C4-2B (cell line): ENCODE data around the gene SALL1.

Experiments
- H3K27ac ChIP-seq: fragments of 450-650 bp; 2 replicates; pipeline ENCODE4 v1.5.1; 2017
- ZFX ChIP-seq: fragments of 450-650 bp; IDR thresholded peaks from 2 replicates; pipeline ENCODE4 v1.6.1; 2017
- TF ChIP-seq, protein P1 (sequence below): fragments of 450-650 bp; conservative IDR thresholded peaks from 2 replicates; pipeline ENCODE4 v1.5.1; 2017; ENCODE audit warnings: mild to moderate bottlenecking

The SALL1 gene

GRCh38 chr16:51164574-51164973 lies 13.5 kb upstream of the SALL1 start:
- H3K27ac ChIP-seq: no peak overlapping the region
- no peak for TF ChIP-seq ZFX
- TF ChIP-seq, protein P1, sequence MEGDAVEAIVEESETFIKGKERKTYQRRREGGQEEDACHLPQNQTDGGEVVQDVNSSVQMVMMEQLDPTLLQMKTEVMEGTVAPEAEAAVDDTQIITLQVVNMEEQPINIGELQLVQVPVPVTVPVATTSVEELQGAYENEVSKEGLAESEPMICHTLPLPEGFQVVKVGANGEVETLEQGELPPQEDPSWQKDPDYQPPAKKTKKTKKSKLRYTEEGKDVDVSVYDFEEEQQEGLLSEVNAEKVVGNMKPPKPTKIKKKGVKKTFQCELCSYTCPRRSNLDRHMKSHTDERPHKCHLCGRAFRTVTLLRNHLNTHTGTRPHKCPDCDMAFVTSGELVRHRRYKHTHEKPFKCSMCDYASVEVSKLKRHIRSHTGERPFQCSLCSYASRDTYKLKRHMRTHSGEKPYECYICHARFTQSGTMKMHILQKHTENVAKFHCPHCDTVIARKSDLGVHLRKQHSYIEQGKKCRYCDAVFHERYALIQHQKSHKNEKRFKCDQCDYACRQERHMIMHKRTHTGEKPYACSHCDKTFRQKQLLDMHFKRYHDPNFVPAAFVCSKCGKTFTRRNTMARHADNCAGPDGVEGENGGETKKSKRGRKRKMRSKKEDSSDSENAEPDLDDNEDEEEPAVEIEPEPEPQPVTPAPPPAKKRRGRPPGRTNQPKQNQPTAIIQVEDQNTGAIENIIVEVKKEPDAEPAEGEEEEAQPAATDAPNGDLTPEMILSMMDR: no peak

GRCh38 chr16:51163894-51164566 lies 13.0 kb upstream of the SALL1 start:
- no peak overlapping the region for H3K27ac ChIP-seq
- TF ChIP-seq ZFX: no peak
- TF ChIP-seq, protein P1: no peak

DNA sequence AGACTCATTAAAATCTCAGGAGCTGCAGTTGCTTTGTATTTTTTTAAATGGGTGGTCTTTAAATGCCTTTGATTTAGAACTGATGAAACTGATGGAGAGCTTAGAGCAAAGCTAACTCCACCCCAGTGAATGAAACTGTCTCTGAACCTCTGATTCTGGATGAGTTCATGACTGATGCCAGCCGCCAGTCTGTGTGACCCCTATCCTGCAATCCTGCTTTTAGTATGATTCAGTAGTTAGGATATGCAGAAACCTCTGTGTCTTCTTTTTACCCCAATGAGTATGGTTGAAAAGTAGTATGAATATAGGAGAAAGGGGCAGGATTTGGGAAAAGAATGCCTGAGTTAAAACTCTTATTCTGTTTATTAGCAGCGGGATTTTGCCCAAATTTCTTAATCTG lies 12.3 kb upstream of the SALL1 start:
- H3K27ac ChIP-seq: no peak overlapping the region
- no peak for TF ChIP-seq ZFX
- TF ChIP-seq, protein P1: no peak

DNA sequence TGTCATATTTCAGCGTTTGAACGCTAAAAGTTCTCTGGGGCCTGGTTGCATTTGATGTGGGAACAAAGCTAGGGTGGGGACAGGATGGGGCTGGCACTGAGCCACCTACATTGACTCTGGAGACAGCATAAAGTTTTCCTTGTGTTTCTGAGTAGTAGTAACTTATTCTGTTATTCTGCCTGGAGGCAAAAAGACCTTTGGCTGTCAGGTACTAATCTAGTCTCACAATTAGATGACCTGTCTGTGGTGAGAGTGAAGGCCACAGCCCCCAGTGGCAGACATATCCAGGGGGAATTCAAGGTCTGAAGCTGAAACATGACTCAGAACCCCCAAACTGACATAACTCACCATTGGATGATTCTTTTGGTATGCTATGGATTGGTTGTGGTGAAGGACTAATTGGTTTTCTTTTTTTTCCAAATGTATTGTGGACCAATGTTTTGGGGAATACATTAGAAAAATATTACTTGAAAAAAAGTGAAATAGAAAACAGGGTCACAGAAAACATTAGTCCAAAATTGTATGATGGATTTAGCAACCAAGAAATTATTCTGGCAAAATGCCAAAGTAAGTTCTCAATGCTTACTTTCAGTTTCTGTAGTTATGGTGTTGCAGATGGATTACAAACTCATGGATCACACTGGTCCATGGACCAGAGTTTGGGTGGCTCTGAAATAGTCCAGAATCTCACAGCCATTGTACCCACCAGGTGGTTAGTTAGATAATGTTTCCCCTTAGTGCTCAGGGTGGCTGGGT lies 10.5 kb upstream of the SALL1 start:
- TF ChIP-seq ZFX: no peak
- TF ChIP-seq, protein P1: no peak
- no peak overlapping the region for H3K27ac ChIP-seq

- no peak overlapping the region for H3K27ac ChIP-seq
- TF ChIP-seq, protein P1: no peak
- TF ChIP-seq ZFX: no peak
These were observed 8.8 kb upstream of the SALL1 start for GRCh38 chr16:51159865-51160264.

DNA sequence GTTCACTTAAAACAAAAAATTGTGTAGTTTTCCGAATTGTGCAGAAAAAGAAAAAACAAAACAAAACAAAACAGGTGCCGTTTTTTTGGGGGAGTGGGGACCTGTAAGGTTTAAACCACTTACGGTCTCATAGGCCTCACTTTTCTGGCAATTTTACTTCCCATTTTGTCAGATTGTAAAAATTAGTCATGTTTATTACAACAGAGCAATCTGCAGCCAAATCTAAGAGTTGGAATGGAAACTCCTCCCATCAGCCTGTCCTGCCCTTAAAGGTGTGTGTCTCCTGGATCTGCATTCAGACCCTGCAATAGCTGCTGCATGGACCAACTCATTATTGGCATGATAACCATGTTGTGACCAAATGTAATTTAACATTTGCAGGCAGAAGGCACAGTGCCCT lies 8.2 kb upstream of the SALL1 start:
- no peak for TF ChIP-seq ZFX
- TF ChIP-seq, protein P1: no peak
- H3K27ac ChIP-seq: no peak overlapping the region

GRCh38 chr16:51157698-51158097 lies 6.6 kb upstream of the SALL1 start:
- TF ChIP-seq ZFX: no peak
- TF ChIP-seq, protein P1: no peak
- H3K27ac ChIP-seq: no peak overlapping the region
